ENCODE data around the gene MICALL1. TPM values are rescaled to one million over a fixed set of nuclear protein-coding genes. Genes with fewer than 3 reads are reported as not detected.

The MICALL1 gene
- total RNA-seq, 1 experiment from 2014 or later: 8.4 TPM

- DNase-seq (ENCODE audit: low read depth): peak; percentile 95
Observed at GRCh38 chr22:37904572-37905533, 1.2 kb upstream of the MICALL1 start.

- no peak for DNase-seq (ENCODE audit: low read depth)
Observed at GRCh38 chr22:37906364-37907008, 389 bp downstream of the MICALL1 start.

DNA sequence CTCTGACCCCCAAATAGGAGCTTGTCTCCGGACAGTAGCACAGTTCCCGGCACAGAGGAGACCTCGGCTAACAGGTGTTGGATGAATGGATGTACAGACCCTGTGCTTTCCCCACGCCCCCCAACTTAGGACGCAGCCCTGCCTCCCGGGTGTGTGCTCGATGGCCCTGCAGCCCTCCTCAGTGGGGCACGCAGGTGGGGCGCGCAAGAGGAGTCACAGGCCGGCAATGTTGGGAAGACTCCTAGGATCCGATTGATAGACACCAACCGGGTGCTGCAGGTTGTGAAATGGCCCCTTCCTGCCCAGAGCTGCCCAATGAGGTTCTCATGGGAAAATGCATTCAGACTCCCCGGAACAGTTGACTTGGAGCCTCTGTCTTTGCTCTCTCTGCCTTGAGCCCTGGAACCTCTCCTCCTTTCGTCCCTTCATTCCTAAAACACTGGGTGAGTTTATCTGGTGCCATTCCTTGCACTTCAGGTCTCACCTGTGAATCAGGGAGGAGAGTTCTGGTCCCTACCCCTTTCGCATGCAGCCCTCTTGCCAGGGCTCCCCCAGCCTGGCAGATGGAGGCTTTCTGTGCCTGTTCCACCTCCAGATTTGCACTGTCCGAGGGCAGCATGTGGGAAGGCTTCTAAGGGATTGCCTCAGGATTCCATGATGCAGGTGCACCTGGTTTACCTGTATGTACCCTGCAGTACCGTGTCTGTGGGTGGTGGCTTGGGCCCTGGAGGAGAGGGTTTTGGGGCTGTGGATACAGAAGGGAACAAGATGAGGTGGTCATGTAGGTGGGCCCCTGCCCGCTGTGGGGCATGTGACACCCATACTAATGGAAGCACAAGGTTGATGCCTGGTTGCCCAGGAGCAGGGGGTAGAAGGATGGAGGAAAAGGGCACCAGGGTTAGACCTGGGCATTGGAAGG, 1.2 kb downstream of the MICALL1 start:
- no peak for DNase-seq (ENCODE audit: low read depth)

DNA sequence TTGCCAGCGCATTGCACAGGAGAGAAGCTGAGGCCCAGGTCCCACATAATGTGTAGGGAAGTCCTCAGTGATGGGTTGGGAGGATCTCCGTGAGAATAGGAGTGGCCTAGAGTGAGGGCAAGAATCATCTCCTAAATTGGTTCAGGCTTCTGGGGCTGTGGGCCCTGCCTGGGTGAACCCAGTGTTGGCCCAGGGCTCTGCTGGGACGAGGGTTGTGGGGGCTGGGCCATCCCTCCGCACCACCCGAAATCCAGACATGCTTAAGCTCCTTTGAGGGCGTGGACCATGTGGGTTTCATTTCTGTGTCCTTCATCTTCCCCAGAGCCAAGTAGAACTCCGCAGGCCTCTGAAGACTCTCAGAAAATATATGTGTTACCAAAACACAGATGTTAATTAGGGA, 3.7 kb downstream of the MICALL1 start:
- no peak for DNase-seq (ENCODE audit: low read depth)

DNA sequence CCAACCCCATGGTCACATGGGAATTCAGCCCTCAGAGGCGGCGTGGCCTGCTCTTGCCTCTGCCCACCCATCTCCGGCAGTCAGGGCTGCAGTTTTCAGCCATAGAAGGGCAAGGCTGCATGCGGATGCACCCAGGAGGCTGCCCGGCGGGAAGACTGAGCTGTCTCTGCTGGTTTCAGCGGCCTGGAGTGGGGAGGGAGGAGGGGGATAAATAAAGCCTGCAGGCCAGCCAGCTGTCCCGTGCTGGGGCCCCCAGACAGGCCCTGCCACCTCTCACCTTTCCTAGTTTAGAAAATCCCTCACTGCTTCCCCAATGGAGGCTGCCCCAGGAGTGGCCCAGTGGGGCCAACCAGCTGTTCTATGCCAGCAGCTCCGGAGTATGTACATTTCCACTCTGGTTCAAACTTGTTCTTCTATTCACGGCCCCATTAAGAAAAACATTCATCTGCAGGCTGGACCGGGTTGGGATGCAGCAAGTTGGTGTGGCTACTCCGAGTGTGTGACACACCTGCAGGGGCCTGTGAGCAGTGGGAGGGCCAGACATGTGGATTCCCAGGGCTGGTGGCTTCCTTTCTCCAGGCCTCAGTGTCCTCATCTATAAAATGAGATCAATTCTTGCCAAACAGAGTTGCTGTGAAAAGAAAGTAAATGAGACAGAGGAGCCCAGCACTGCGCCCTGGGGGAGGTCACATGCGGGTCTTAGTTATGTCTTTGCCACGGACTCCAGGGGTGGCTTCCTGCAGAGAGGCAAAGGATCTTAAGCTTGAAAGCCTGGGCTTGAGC, 5.0 kb downstream of the MICALL1 start:
- no peak for DNase-seq (ENCODE audit: low read depth)

GRCh38 chr22:37911697-37912096, 5.6 kb downstream of the MICALL1 start:
- no peak for DNase-seq (ENCODE audit: low read depth)

GRCh38 chr22:37912171-37912570, 6.1 kb downstream of the MICALL1 start:
- DNase-seq (ENCODE audit: low read depth): no peak

DNA sequence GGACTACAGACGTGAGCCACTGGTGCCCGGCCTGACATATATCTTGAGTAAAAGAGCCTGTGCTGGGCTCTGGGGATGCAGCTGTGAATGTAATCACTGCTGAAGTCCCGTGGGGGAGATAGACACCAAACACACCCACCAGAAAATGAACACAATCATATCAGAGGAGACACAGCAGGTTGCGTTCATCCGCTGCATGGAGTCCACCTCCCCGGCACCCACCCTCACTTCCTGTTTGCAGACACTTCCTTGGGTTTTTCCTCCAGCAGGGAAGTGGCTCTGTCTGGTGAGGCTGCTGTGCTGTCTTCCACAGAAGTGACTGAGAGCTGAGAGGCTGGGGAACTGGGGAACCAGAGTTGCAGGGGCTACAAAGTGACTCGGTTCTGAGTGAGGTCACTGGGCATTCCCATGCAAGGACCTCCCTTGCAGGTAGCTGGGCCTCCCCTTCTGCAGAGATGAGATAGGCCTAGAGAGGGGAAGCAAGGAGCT, 7.2 kb downstream of the MICALL1 start:
- no peak for DNase-seq (ENCODE audit: low read depth)

- DNase-seq (ENCODE audit: low read depth): no peak
Observed at GRCh38 chr22:37916311-37916710, 10.2 kb downstream of the MICALL1 start.

DNA sequence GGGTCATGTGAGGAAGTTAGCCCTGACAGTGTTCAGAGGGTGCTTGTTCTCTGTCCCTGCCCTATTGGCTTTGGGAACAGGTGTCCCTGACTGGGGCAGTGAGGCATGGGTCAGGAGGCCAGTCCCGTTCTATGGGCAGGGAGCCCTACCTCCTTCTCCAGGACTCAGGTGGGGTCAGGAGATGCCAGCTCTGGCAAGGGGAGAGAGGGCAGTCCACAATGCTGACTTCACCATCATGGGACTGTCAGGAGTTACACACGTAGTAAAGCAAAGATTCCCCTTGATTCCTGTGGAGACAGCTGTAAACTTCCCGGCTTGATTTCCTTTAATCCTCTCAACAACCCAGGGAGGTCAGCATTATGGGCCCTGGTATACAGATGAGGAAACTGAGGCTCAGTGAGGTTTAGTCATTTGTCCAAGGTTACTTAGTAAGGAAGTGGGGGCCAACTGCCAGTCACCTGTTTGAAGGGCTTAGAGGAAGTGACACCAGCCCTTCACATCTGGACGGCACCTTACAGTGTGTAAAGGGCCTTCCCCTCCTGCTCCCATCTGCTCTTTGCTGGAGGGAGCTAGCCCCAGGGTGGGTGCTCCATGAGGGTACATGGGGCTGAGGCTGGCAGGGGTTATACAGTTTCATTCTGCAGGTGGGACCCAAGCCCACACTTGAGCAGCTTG, 11.9 kb downstream of the MICALL1 start:
- DNase-seq (ENCODE audit: low read depth): no peak

- DNase-seq (ENCODE audit: low read depth): no peak
Observed at GRCh38 chr22:37918580-37919270, 12.6 kb downstream of the MICALL1 start.

GRCh38 chr22:37920126-37920525, 14.0 kb downstream of the MICALL1 start:
- DNase-seq (ENCODE audit: low read depth): no peak

DNA sequence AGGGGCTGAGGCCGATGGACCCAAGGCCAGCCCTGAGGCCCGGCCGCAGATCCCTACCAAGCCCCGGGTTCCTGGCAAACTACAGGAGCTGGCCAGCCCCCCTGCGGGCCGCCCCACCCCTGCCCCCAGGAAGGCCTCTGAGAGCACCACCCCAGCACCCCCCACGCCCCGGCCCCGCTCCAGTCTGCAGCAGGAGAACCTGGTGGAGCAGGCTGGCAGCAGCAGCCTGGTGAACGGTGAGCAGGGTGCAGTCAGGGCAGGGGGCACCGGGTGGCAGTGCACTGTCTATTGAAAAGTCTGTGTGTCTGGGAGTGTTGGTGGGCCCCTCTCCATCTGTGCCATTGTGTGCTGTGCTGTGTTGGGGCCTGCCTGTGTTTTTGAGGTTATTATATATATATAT, 16.1 kb downstream of the MICALL1 start:
- DNase-seq (ENCODE audit: low read depth): no peak

DNA sequence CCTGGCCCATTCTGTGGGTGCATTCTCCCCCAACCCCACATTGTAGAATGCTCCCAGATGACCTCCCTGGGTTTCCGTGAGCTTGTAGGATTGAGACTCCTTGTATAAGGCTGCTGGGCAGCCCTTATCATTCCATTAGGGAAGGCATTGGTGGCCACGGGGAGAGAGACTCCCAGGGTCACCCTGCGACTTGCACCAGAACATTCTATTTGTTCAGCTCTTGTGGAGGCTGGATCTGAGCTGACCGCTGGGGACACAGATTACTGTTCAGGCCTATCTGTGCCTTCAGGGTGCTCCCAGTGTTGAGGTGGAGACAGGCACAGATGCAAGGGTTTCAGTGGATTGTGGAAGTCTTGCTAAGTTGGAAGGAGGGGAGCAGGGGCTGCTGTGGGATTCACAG, 17.8 kb downstream of the MICALL1 start:
- no peak for DNase-seq (ENCODE audit: low read depth)

DNA sequence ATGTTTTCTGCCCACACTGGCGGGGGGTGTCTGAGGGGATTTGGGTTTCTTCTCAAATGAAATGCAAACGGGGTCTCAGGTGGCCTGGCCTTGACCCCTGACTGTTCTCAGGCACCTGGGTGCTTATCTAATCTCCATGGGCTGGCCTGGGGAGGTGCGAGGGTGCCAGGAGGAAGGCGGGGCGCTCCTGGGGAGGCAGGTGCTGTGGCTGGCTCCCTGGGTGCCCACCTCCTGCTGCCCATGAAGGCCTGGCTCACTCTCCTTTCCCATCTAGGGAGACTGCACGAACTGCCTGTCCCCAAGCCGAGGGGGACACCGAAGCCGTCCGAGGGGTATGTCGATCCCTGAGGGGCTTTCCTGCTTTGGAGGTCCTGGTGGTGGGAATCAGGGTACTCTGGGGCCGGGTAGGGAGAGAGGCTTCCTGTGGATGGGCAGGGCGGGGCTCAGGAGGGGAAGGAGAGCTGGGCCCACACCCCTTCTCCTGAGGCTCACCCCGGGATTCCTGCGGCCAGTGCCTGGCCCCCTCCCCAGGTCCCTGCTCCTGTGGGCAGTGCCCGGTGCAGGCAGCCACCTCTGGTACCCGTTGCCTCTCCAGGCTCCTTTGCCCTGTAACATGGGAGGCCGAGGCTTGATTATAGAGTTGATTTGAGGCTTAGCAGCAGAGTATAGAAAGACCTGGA, 18.4 kb downstream of the MICALL1 start:
- DNase-seq (ENCODE audit: low read depth): no peak

- DNase-seq (ENCODE audit: low read depth): no peak
Observed at GRCh38 chr22:37925330-37925729, 19.2 kb downstream of the MICALL1 start.

- no peak for DNase-seq (ENCODE audit: low read depth)
Observed at GRCh38 chr22:37925767-37926166, 19.7 kb downstream of the MICALL1 start.

GRCh38 chr22:37926358-37926757, 20.3 kb downstream of the MICALL1 start:
- no peak for DNase-seq (ENCODE audit: low read depth)

Measured in RPMI7951 (cell line).